ENCODE measurements around the gene MCUB. TPM values are rescaled to one million over a fixed set of nuclear protein-coding genes. Genes with fewer than 3 reads are reported as not detected.

MCUB gene
- total RNA-seq, 1 experiment from 2014 or later, result 3.7 TPM

- no peak for DNase-seq (ENCODE audit: low read depth, low spot score)
- in situ Hi-C loops (cut with HindIII; ENCODE audit: low pct_unique_long_range_greater_than_20kb, low sequenced_read_pairs), result no loop called here
Observed at GRCh38 chr4:109730619-109731545, 170.8 kb downstream of the MCUB start.

- no peak for DNase-seq (ENCODE audit: low read depth, low spot score)
- in situ Hi-C loops (cut with HindIII; ENCODE audit: low pct_unique_long_range_greater_than_20kb, low sequenced_read_pairs), result no loop called here
Observed at GRCh38 chr4:109733728-109734127, 173.7 kb downstream of the MCUB start.

DNA sequence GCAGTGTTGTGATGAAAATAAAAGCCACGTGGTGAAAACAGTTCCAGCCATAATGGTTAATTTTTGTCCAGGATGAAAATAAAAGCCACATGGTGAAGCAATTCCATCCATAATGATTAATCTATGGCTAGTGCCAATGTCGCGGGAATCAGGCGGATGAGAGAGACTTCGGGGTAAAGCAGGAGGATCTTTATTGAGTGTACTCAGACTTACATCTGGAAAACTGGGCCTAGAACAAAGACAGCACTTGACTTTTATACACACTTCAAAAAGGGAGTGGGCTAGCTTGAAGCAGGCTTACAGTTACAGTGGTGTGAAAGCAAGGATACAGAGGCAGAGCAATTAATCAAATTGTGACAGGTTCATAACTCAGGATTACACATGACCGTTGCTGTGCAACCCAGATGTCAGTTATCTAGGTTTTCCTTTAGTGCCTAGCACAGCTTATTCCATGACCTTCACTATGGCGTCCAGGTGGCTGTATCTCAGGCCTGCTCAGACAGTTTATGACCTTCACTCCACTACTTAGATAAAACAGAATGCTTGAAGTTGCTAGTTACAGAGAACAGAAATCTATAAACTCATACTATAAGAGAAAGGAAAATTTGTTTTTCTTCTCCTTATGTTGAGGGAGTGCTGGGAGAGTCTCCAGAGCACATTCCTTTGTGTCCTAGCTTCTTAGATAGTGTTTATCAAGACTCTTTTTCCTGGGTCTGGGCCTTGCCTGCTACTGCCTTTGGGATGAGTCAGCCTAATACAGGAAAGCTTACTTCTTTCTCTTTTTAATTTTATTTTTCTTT is 175.7 kb downstream of the MCUB start:
- DNase-seq (ENCODE audit: low read depth, low spot score), result no peak
- in situ Hi-C loops (cut with HindIII; ENCODE audit: low pct_unique_long_range_greater_than_20kb, low sequenced_read_pairs), result no loop called here

Small RNA genes lying within 50 kb of the gene (small RNA-seq; reads per million reads assigned to genes)
- gene HIGD1AP14, result 0 to 0.05 reads per million in 2 experiments

Other genes with a start within 250 kb of the MCUB start
- 13.6 and 15.3 TPM in 2 replicates for gene SEC24B, start 126.4 kb upstream of the MCUB start, total RNA-seq (2014; rRNA removed; shearing (Covaris generic))
- gene CASP6, start 143.2 kb downstream of the MCUB start, total RNA-seq (2014; rRNA removed; shearing (Covaris generic)), result 9.4 and 13.3 TPM in 2 replicates
- gene PLA2G12A, start 169.8 kb downstream of the MCUB start, total RNA-seq (2014; rRNA removed; shearing (Covaris generic)), result 5.7 and 8.0 TPM in 2 replicates
- gene CFI, start 241.8 kb downstream of the MCUB start, total RNA-seq (2014; rRNA removed; shearing (Covaris generic)), result 0.26 and 0.69 TPM in 2 replicates

Measured in SK-MEL-5 (cell line).